Thyroid gland (tissue), 4 donors: ENCODE data around the gene CNTFR. TPM values are rescaled to one million over a fixed set of nuclear protein-coding genes. Genes with fewer than 3 reads are reported as not detected.

ENCODE experiments used
- DNase-seq, 2 donors: peaks; one replicate each; pipeline ENCODE4 v3.0.0-alpha.2; 2019
- H3K27ac ChIP-seq, 3 donors: fragments of 200-600 bp; sonication (generic); 1 replicate in 2 of 3; 2 replicates in 1 of 3; pipeline ENCODE4 v1.5.1; 2016 to 2019; ENCODE audit warnings: mild to moderate bottlenecking in 1 of 3, moderate library complexity in 1 of 3
- H3K27me3 ChIP-seq: fragments of 200-600 bp; sonication (generic); one replicate; pipeline ENCODE4 v1.5.1; 2019
- H3K36me3 ChIP-seq, 2 donors: fragments of 200-600 bp; sonication (generic); one replicate each; pipeline ENCODE4 v1.5.1; 2016 to 2019
- H3K4me1 ChIP-seq, 2 donors: fragments of 200-600 bp; sonication (generic); one replicate each; pipeline ENCODE4 v1.5.1; 2017 to 2019
- H3K4me3 ChIP-seq, 3 donors: fragments of 200-600 bp; sonication (generic); replicated peaks in 1 of 3; 1 replicate in 2 of 3; 2 replicates in 1 of 3; pipeline ENCODE4 v1.5.1; 2016; ENCODE audit warnings: mild to moderate bottlenecking in 1 of 3
- H3K9me3 ChIP-seq: fragments of 200-600 bp; sonication (generic); one replicate; pipeline ENCODE4 v1.5.1; 2017
- CTCF ChIP-seq, 6 experiments: fragments of 200-600 bp in 3 of 6; fragments of 450-650 bp in 3 of 6; sonication (generic) in 3 of 6; IDR thresholded peaks; one replicate each; pipeline ENCODE4 v1.5.1; 2016 to 2019; ENCODE audit warnings: antibody characterized with exemption in 6 of 6, mild to moderate bottlenecking in 2 of 6, inconsistent platforms in 1 of 6, moderate library complexity in 1 of 6
- POLR2A ChIP-seq, 2 donors: fragments of 450-650 bp; IDR thresholded peaks; one replicate each; pipeline ENCODE4 v1.6.1; 2017; ENCODE audit warnings: antibody characterized with exemption in 2 of 2, mild to moderate bottlenecking in 2 of 2, moderate library complexity in 1 of 2
- WGBS, 2 donors: methylation state at CpG; one replicate each; pipeline ENCODE4 v1.1.5; 2017; 5-methylcytosine and 5-hydroxymethylcytosine counted together
- intact Hi-C: fragments of 100-400 bp; cut with DNase I; formaldehyde crosslinking; loops from one replicate; pipeline ENCODE4 v1.15.1; 2023
- total RNA-seq, 4 donors: library from RNA; depleted of rRNA; stranded (reverse); fragments of >200 nt; gene quantifications; one replicate each; pipeline ENCODE4 v1.2.3, GENCODE V29; 2016

CNTFR gene
- total RNA-seq, 4 donors from 2014 or later: 8.6 to 17.3 (median 14.1) TPM

- Histone ChIP-seq H3K27ac (no peak overlapping the region), H3K4me1 (no peaks in the 10 kb centered on the region), H3K4me3 (no peak overlapping the region), H3K36me3 (no peaks in the 10 kb centered on the region), H3K27me3 (no peaks in the 10 kb centered on the region), H3K9me3 (no peaks in the 10 kb centered on the region)
- WGBS, 2 donors: 87 to 90% methylated on average over 7 to 19 of the region's 20 CpGs
- intact Hi-C loops: no loop called here
- peak in 1 of 2 donors; percentile 1 for DNase-seq
- no peak for TF ChIP-seq POLR2A (IDR thresholded peaks at IDR 0.05)
- TF ChIP-seq CTCF (IDR thresholded peaks at IDR 0.05): no peak
Observed at GRCh38 chr9:34551751-34552605, 37.5 kb downstream of the CNTFR start.

- Histone ChIP-seq H3K36me3 (no peaks in the 10 kb centered on the region), H3K27me3 (no peaks in the 10 kb centered on the region), H3K4me3 (no peak overlapping the region), H3K27ac (no peak overlapping the region), H3K9me3 (no peaks in the 10 kb centered on the region), H3K4me1 (no peaks in the 10 kb centered on the region)
- intact Hi-C loops: no loop called here
- TF ChIP-seq CTCF (IDR thresholded peaks at IDR 0.05) (no peak), POLR2A (IDR thresholded peaks at IDR 0.05) (no peak)
- DNase-seq: no peak
- 56 to 88% methylated on average over 3 to 5 of the region's 5 CpGs for WGBS, 2 donors
Observed at GRCh38 chr9:34550681-34551270, 38.7 kb downstream of the CNTFR start.

- no peak overlapping the region for H3K4me3 ChIP-seq
- no peak for TF ChIP-seq POLR2A (IDR thresholded peaks at IDR 0.05)
- no peak for TF ChIP-seq CTCF (IDR thresholded peaks at IDR 0.05)
- H3K27me3 ChIP-seq: no peaks in the 10 kb centered on the region
- H3K9me3 ChIP-seq: no peaks in the 10 kb centered on the region
- no peak overlapping the region for H3K27ac ChIP-seq
- no peaks in the 10 kb centered on the region for H3K4me1 ChIP-seq
- peak in 1 of 2 donors; percentile 1 for DNase-seq
- 84 to 85% methylated on average over 9 to 11 of the region's 12 CpGs for WGBS, 2 donors
- intact Hi-C loops: no loop called here
- H3K36me3 ChIP-seq: no peaks in the 10 kb centered on the region
Observed at GRCh38 chr9:34550016-34550680, 39.4 kb downstream of the CNTFR start.

- intact Hi-C loops: loop anchor here (5.0 kb wide), 1 partner anchor 43 kb away; no protein-coding TSS in a partner anchor
- WGBS, 2 donors: 84 to 94% methylated on average over 5 of the region's 5 CpGs
- Histone ChIP-seq H3K27ac (no peak overlapping the region), H3K9me3 (no peaks in the 10 kb centered on the region), H3K36me3 (no peaks in the 10 kb centered on the region), H3K27me3 (no peaks in the 10 kb centered on the region), H3K4me3 (no peak overlapping the region), H3K4me1 (no peaks in the 10 kb centered on the region)
- DNase-seq: no peak
- no peak for TF ChIP-seq POLR2A (IDR thresholded peaks at IDR 0.05)
- TF ChIP-seq CTCF (IDR thresholded peaks at IDR 0.05): no peak
Observed at GRCh38 chr9:34549407-34549732, 40.2 kb downstream of the CNTFR start.
